ENCODE measurements around the gene GARRE1. TPM values are rescaled to one million over a fixed set of nuclear protein-coding genes. Genes with fewer than 3 reads are reported as not detected.

The GARRE1 gene
- polyA plus RNA-seq, 3 donors = 1.1 to 6.2 (median 2.1) TPM

- Mint-ChIP-seq H3K27me3 (ENCODE audit: low read depth in 3 of 3) (no peaks in the 10 kb centered on the region), H3K4me3 (no peak overlapping the region), H3K36me3 (peaks cover 60 to 85% of the 10 kb centered on the region in 2 donors), H3K27ac (peak overlapping the region in 1 of 7 donors; percentile 72), H3K4me1 (no peaks in the 10 kb centered on the region), H3K9me3 (peaks cover 0 to 2% (median 0%) of the 10 kb centered on the region in 7 donors)
- Histone ChIP-seq H3K4me2 (replicated peaks; ENCODE audit: extremely low read depth, low read length, poor library complexity, severe bottlenecking) (no peak overlapping the region), H3K36me3 (replicated peaks in 1 of 2; ENCODE audit: control insufficient read depth in 1 of 2, insufficient read depth in 2 of 2, low read length in 2 of 2) (peaks cover 42 to 93% of the 10 kb centered on the region in 2 donors), H3K4me1 (ENCODE audit: control insufficient read depth in 1 of 2, insufficient read depth in 2 of 2, low read length in 2 of 2) (no peaks in the 10 kb centered on the region), H3K27me3 (ENCODE audit: control insufficient read depth in 2 of 2, insufficient read depth in 2 of 2, low read length in 2 of 2) (no peaks in the 10 kb centered on the region), H3K4me3 (replicated peaks in 1 of 3; ENCODE audit: low read depth in 2 of 3, low read length in 3 of 3) (no peak overlapping the region), H3K9me3 (replicated peaks in 1 of 2; ENCODE audit: control insufficient read depth in 1 of 2, insufficient read depth in 1 of 2, low read length in 2 of 2) (no peaks in the 10 kb centered on the region), H3K9ac (ENCODE audit: insufficient read depth, low read length, poor library complexity, severe bottlenecking) (no peak overlapping the region), H2AFZ (ENCODE audit: insufficient read depth, low read depth, low read length, poor library complexity, severe bottlenecking) (no peak overlapping the region), H4K20me1 (ENCODE audit: insufficient read depth, low read length) (peaks cover 18% of the 10 kb centered on the region), H3K79me2 (ENCODE audit: insufficient read depth, low read length) (peaks cover 2% of the 10 kb centered on the region), H3K27ac (ENCODE audit: low read depth in 1 of 2, low read length in 2 of 2) (no peak overlapping the region)
- no peak for DNase-seq
- intact Hi-C loops (cut with micrococcal nuclease) = no loop called here
- 100% methylated on average over 1 of the region's 1 CpG for WGBS (ENCODE audit: insufficient coverage)
- no peak for TF ChIP-seq CTCF (IDR thresholded peaks at IDR 0.05)
Observed at GRCh38 chr19:34208291-34208884, 46.0 kb upstream of the GARRE1 start.

- H3K27ac Mint-ChIP-seq = no peak overlapping the region
- H3K4me2 ChIP-seq (replicated peaks; ENCODE audit: extremely low read depth, low read length, poor library complexity, severe bottlenecking) = no peak overlapping the region
- H3K27me3 ChIP-seq (ENCODE audit: control insufficient read depth in 2 of 2, insufficient read depth in 2 of 2, low read length in 2 of 2) = no peaks in the 10 kb centered on the region
- no peak for TF ChIP-seq CTCF (IDR thresholded peaks at IDR 0.05)
- peaks cover 44 to 92% of the 10 kb centered on the region in 2 donors for H3K36me3 ChIP-seq (replicated peaks in 1 of 2; ENCODE audit: control insufficient read depth in 1 of 2, insufficient read depth in 2 of 2, low read length in 2 of 2)
- 60% methylated on average over 1 of the region's 4 CpGs for WGBS (ENCODE audit: insufficient coverage)
- DNase-seq = no peak
- H3K4me1 ChIP-seq (ENCODE audit: control insufficient read depth in 1 of 2, insufficient read depth in 2 of 2, low read length in 2 of 2) = no peaks in the 10 kb centered on the region
- peaks cover 65 to 84% of the 10 kb centered on the region in 2 donors for H3K36me3 Mint-ChIP-seq
- H2AFZ ChIP-seq (ENCODE audit: insufficient read depth, low read depth, low read length, poor library complexity, severe bottlenecking) = no peak overlapping the region
- H3K9me3 Mint-ChIP-seq = peaks cover 0 to 2% (median 0%) of the 10 kb centered on the region in 7 donors
- H3K4me3 ChIP-seq (replicated peaks in 1 of 3; ENCODE audit: low read depth in 2 of 3, low read length in 3 of 3) = no peak overlapping the region
- no peaks in the 10 kb centered on the region for H3K79me2 ChIP-seq (ENCODE audit: insufficient read depth, low read length)
- H3K9me3 ChIP-seq (replicated peaks in 1 of 2; ENCODE audit: control insufficient read depth in 1 of 2, insufficient read depth in 1 of 2, low read length in 2 of 2) = no peaks in the 10 kb centered on the region
- no peak overlapping the region for H3K4me3 Mint-ChIP-seq
- intact Hi-C loops (cut with micrococcal nuclease) = no loop called here
- H3K4me1 Mint-ChIP-seq = no peaks in the 10 kb centered on the region
- no peaks in the 10 kb centered on the region for H3K27me3 Mint-ChIP-seq (ENCODE audit: low read depth in 3 of 3)
- no peak overlapping the region for H3K27ac ChIP-seq (ENCODE audit: low read depth in 1 of 2, low read length in 2 of 2)
- H3K9ac ChIP-seq (ENCODE audit: insufficient read depth, low read length, poor library complexity, severe bottlenecking) = no peak overlapping the region
- peaks cover 23% of the 10 kb centered on the region for H4K20me1 ChIP-seq (ENCODE audit: insufficient read depth, low read length)
Observed at GRCh38 chr19:34209726-34210125, 44.6 kb upstream of the GARRE1 start.
